SK-N-SH treated with all-trans-retinoic acid at 6 μM for 48 hours (cell line): Measurements from ENCODE around the gene REXO1.

Experiments
- ARNTL ChIP-seq: fragments of 450-650 bp; formaldehyde crosslinking; IDR thresholded peaks from 2 replicates; pipeline ENCODE4 v1.5.0; 2020; ENCODE audit warnings: low read depth, mild to moderate bottlenecking, moderate library complexity, borderline replicate concordance
- PPARA ChIP-seq: fragments of 250-450 bp; sonication (Bioruptor Pico); IDR thresholded peaks from 2 replicates; pipeline ENCODE4 v1.5.0; 2020; ENCODE audit warnings: mild to moderate bottlenecking, borderline replicate concordance
- ZNF565 ChIP-seq: fragments of 450-650 bp; formaldehyde crosslinking; conservative IDR thresholded peaks from 2 replicates; pipeline ENCODE4 v1.5.0; 2020; ENCODE audit warnings: low read depth, mild to moderate bottlenecking, moderate library complexity
- TF ChIP-seq, protein P1 (sequence below): fragments of 250-450 bp; sonication (Bioruptor Pico); IDR thresholded peaks from 2 replicates; pipeline ENCODE4 v1.8.0; 2020; ENCODE audit warnings: mild to moderate bottlenecking, moderate library complexity, borderline replicate concordance
- TF ChIP-seq, protein P2 (sequence below): fragments of 250-450 bp; sonication (Bioruptor Pico); IDR thresholded peaks from 2 replicates; pipeline ENCODE4 v1.8.0; 2021; ENCODE audit warnings: low read depth, mild to moderate bottlenecking, moderate library complexity, borderline replicate concordance

DNA sequence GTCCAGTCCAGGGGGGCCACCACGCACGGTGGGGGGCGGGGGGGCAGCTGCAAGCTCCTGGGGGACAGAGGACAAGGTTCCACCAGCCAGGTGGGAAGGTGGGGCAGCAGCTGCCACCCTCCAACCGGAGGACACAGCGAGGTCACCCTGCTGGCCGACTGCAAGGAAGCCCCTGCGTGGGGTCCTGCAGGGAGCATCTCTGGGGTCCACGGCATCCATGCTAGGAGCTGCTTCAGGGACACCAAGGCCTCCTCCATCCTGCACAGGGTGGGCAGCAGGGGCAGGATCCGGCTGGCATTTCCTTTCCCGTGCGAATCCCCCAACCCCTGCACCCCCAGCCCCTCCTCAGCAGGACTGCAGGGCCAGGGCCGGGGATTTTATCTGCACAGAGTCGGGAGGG lies 23.3 kb upstream of the REXO1 start:
- TF ChIP-seq ZNF565 (CRISPR knock-in tag) (no peak), ARNTL (CRISPR knock-in tag) (no peak), PPARA (CRISPR knock-in tag) (no peak)
- TF ChIP-seq, protein P1, sequence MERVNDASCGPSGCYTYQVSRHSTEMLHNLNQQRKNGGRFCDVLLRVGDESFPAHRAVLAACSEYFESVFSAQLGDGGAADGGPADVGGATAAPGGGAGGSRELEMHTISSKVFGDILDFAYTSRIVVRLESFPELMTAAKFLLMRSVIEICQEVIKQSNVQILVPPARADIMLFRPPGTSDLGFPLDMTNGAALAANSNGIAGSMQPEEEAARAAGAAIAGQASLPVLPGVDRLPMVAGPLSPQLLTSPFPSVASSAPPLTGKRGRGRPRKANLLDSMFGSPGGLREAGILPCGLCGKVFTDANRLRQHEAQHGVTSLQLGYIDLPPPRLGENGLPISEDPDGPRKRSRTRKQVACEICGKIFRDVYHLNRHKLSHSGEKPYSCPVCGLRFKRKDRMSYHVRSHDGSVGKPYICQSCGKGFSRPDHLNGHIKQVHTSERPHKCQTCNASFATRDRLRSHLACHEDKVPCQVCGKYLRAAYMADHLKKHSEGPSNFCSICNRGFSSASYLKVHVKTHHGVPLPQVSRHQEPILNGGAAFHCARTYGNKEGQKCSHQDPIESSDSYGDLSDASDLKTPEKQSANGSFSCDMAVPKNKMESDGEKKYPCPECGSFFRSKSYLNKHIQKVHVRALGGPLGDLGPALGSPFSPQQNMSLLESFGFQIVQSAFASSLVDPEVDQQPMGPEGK, result no peak
- TF ChIP-seq, protein P2, sequence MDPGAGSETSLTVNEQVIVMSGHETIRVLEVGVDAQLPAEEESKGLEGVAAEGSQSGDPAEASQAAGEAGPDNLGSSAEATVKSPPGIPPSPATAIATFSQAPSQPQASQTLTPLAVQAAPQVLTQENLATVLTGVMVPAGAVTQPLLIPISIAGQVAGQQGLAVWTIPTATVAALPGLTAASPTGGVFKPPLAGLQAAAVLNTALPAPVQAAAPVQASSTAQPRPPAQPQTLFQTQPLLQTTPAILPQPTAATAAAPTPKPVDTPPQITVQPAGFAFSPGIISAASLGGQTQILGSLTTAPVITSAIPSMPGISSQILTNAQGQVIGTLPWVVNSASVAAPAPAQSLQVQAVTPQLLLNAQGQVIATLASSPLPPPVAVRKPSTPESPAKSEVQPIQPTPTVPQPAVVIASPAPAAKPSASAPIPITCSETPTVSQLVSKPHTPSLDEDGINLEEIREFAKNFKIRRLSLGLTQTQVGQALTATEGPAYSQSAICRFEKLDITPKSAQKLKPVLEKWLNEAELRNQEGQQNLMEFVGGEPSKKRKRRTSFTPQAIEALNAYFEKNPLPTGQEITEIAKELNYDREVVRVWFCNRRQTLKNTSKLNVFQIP (CRISPR knock-in tag), result no peak
